ENCODE data around the gene PREP. TPM values are rescaled to one million over a fixed set of nuclear protein-coding genes. Genes with fewer than 3 reads are reported as not detected.

The PREP gene
- polyA plus RNA-seq, 2 of the 4 experiments (the other 2 are of a cell fraction): 18.9 to 29.7 TPM

- WGBS (ENCODE audit: missing lambda C conversion rate): 70% methylated on average over 13 of the region's 13 CpGs
- ATAC-seq (no peak), FAIRE-seq (no peak), DNase-seq (ENCODE audit: low read depth in 1 of 2, low spot score in 1 of 2) (no peak)
- ChIA-PET CTCF (interaction anchor here (0.5 kb wide), 1 partner anchor 59 kb away, joined by 3 read pairs; no protein-coding TSS in a partner anchor), POLR2A (no interaction called here)
- no peak overlapping the region for H3K4me3 ChIP-seq
- no peak overlapping the region for H3K4me2 ChIP-seq
- no peak overlapping the region for H3K27ac ChIP-seq
- peaks cover 8% of the 10 kb centered on the region for H3K4me1 ChIP-seq
- no peaks in the 10 kb centered on the region for H3K9me3 ChIP-seq
- TF ChIP-seq NR3C1 (IDR thresholded peaks at IDR 0.05) (no peak), CEBPB (IDR thresholded peaks at IDR 0.05) (no peak), E2F6 (IDR thresholded peaks at IDR 0.05; ENCODE audit: borderline replicate concordance, low read depth) (no peak), HOXB13 (CRISPR knock-in tag; IDR thresholded peaks at IDR 0.05; ENCODE audit: low read depth) (no peak), TFCP2L1 (CRISPR knock-in tag; IDR thresholded peaks at IDR 0.05) (no peak), EHF (CRISPR knock-in tag; IDR thresholded peaks at IDR 0.05) (no peak), NPAS2 (CRISPR knock-in tag; IDR thresholded peaks at IDR 0.05; ENCODE audit: borderline replicate concordance) (no peak)
These were observed 142.7 kb downstream of the PREP start for GRCh38 chr6:105259913-105260889.

- DNase-seq (ENCODE audit: low read depth in 1 of 2, low spot score in 1 of 2) (no peak), FAIRE-seq (no peak), ATAC-seq (no peak)
- Histone ChIP-seq H3K4me1 (peaks cover 8% of the 10 kb centered on the region), H3K4me2 (no peak overlapping the region), H3K4me3 (no peak overlapping the region), H3K9me3 (no peaks in the 10 kb centered on the region), H3K27ac (no peak overlapping the region)
- TF ChIP-seq NFE2L2 (conservative IDR thresholded peaks at IDR 0.05; ENCODE audit: low read length) (no peak), MAZ (IDR thresholded peaks at IDR 0.05; ENCODE audit: borderline replicate concordance, low read depth, low read length) (no peak), HOXA7 (CRISPR knock-in tag; IDR thresholded peaks at IDR 0.05) (no peak), CHD2 (IDR thresholded peaks at IDR 0.05; ENCODE audit: low read length, partially characterized antibody) (no peak), SMC3 (IDR thresholded peaks at IDR 0.05) (no peak), ZFP36 (IDR thresholded peaks at IDR 0.05; ENCODE audit: borderline replicate concordance, partially characterized antibody) (no peak), ATOH8 (CRISPR knock-in tag; IDR thresholded peaks at IDR 0.05; ENCODE audit: low read depth) (no peak), EP300 (IDR thresholded peaks at IDR 0.05) (no peak), USF2 (IDR thresholded peaks at IDR 0.05) (no peak)
- WGBS (ENCODE audit: missing lambda C conversion rate): 95% methylated on average over 5 of the region's 5 CpGs
- POLR2A ChIA-PET: no interaction called here
- CTCF ChIA-PET: no interaction called here
These were observed 144.1 kb downstream of the PREP start for GRCh38 chr6:105258816-105259215.

GRCh38 chr6:105257340-105257739, 145.5 kb downstream of the PREP start:
- ChIA-PET POLR2A (no interaction called here), CTCF (no interaction called here)
- Histone ChIP-seq H3K4me3 (no peak overlapping the region), H3K27ac (no peak overlapping the region), H3K9me3 (no peaks in the 10 kb centered on the region), H3K4me2 (no peak overlapping the region), H3K4me1 (peaks cover 8% of the 10 kb centered on the region)
- ATAC-seq (no peak), DNase-seq (ENCODE audit: low read depth in 1 of 2, low spot score in 1 of 2) (no peak), FAIRE-seq (no peak)
- TF ChIP-seq HOXB5 (CRISPR knock-in tag; IDR thresholded peaks at IDR 0.05) (no peak), NR3C1 (IDR thresholded peaks at IDR 0.05) (no peak), JUNB (IDR thresholded peaks at IDR 0.05) (no peak), CBX2 (IDR thresholded peaks at IDR 0.05; ENCODE audit: borderline replicate concordance, low read depth) (no peak), E2F6 (IDR thresholded peaks at IDR 0.05; ENCODE audit: borderline replicate concordance, low read depth) (no peak), ELK1 (IDR thresholded peaks at IDR 0.05; ENCODE audit: low read depth, low read length) (no peak), NFE2L2 (conservative IDR thresholded peaks at IDR 0.05; ENCODE audit: low read length) (no peak)

Data from A549 (cell line).